Dendritic cell treated with granulocyte-macrophage colony-stimulating factor and Interleukin-4, amounts not matched to agents 40 ng/mL and 50 ng/mL, for 4 days (primary cell): Measurements from ENCODE around the gene TTLL4.
"Not testable (repeated sequence)": the region's sequence is repeated elsewhere in the genome, so short reads cannot be mapped to it uniquely, and the experiment has no call there.

Experiments used
- H3K27ac Mint-ChIP-seq: one replicate; pipeline ENCODE4 v1.8.0; 2022; ENCODE audit warnings: mild to moderate bottlenecking, mixed read lengths
- H3K27me3 Mint-ChIP-seq: one replicate; pipeline ENCODE4 v1.8.0; 2022; ENCODE audit warnings: mild to moderate bottlenecking, mixed read lengths
- H3K36me3 Mint-ChIP-seq: one replicate; pipeline ENCODE4 v1.8.0; 2022; ENCODE audit warnings: low read depth, mixed read lengths
- H3K4me1 Mint-ChIP-seq: one replicate; pipeline ENCODE4 v1.8.0; 2022; ENCODE audit warnings: low read depth, mixed read lengths
- H3K4me3 Mint-ChIP-seq: one replicate; pipeline ENCODE4 v1.8.0; 2022; ENCODE audit warnings: mild to moderate bottlenecking, moderate library complexity, mixed read lengths
- H3K9me3 Mint-ChIP-seq: one replicate; pipeline ENCODE4 v1.8.0; 2022; ENCODE audit warnings: mixed read lengths
- intact Hi-C: fragments of 100-400 bp; cut with micrococcal nuclease; formaldehyde crosslinking; loops from one replicate; pipeline ENCODE4 v1.15.0; 2022

Gene TTLL4

DNA sequence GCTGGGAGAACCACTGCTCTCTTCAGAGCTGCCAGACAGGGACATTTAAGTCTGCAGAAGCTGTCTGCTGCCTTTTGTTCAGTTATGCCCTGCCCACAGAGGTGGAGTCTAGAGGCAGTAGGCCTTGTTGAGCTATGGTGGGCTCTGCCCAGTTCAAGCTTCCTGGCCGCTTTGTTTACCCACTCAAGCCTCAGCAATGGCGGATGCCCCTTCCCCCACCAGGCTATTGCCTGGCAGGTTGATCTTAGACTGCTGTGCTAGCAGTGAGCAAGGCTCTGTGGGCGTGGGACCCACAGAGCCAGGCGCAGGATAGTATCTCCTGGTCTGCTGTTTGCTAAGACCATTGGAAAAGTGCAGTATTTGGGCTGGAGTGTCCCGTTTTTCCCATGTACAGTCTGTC, 62.1 kb downstream of the TTLL4 start:
- H3K27me3 Mint-ChIP-seq, intact Hi-C loops, H3K27ac Mint-ChIP-seq, H3K4me3 Mint-ChIP-seq, H3K4me1 Mint-ChIP-seq: not testable (repeated sequence)
- Mint-ChIP-seq H3K9me3 (peaks cover 21% of the 10 kb centered on the region), H3K36me3 (peaks cover 34% of the 10 kb centered on the region)

DNA sequence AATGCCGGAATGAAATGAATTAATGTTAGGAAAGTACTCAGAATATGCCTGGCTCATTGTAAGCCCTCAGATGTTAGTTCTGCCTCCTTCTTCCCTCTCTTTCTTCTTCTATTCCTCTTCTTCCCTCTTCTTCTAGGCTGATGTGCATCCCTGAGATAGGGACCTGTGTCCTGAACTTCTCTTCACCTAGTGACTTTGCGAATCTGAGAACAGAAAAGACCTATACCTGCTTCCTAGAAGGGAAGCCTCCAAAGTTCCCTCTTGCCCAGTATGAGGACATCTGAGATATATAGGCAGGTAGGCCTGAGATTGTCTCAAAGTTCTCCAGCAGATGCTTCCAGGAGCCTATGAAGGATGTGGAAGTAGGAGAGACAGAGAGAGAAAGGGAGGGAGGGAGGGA, 63.2 kb downstream of the TTLL4 start:
- H3K27ac Mint-ChIP-seq, result no peak overlapping the region
- peaks cover 2% of the 10 kb centered on the region for H3K27me3 Mint-ChIP-seq
- intact Hi-C loops, result no loop called here
- H3K36me3 Mint-ChIP-seq, result peaks cover 38% of the 10 kb centered on the region
- H3K4me3 Mint-ChIP-seq, result no peak overlapping the region
- H3K9me3 Mint-ChIP-seq, result peaks cover 26% of the 10 kb centered on the region
- peaks cover 8% of the 10 kb centered on the region for H3K4me1 Mint-ChIP-seq

DNA sequence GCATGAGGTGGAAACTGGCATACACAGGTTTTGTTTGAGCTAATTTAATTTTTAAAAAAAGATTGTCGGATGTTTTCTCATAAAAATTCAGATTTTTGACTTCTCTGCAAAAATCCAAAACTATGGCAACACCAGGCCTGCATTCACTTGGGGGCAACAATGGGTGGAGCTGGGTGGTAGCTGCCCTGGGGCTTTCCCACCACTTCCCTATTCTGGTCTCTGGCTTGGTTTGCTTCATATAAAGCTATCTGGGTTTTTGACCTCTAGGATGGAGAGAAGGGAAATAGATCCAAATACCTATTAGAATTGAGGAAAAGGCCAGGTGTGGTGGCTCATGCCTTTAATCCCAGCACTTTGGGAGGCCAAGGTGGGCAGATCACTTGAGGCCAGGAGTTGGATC, 65.9 kb downstream of the TTLL4 start:
- Mint-ChIP-seq H3K27ac (no peak overlapping the region), H3K36me3 (peaks cover 38% of the 10 kb centered on the region), H3K4me3 (no peak overlapping the region), H3K9me3 (peaks cover 26% of the 10 kb centered on the region), H3K4me1 (peaks cover 20% of the 10 kb centered on the region), H3K27me3 (peaks cover 14% of the 10 kb centered on the region)
- intact Hi-C loops, result no loop called here

DNA sequence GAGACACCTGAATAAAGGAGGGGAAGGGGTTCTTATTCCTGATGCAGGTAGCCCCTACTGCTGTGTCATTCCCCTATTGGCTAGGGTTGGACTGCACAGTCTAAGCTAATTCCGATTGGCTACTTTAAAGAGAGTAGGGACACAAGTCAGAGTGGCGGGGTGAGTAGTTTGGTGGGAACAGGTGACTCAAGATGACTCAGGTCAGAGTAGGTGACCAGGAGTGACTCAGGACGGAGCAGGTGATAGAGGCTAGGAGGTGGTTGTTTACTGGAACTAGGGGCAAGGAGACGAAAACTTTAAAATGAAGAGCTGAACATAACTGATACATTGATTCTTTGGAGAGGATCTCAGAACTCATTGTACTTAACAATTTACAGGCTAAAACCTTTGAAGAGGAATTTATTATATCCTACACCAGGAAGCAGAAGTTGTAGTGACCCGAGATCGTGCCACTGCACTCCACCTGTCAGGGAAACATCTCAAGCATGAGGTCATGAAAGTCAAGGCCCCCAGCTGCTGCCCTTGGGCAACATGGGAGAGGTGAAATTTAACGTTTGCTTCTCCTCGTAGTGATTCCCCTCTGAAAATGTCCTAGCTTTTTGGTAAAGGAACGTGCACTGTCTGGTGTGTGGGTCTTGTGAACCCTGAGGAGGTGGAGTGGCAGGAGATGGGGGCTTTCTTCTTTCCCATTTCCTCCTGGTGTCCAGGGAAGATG, 66.8 kb downstream of the TTLL4 start:
- Mint-ChIP-seq H3K36me3 (peaks cover 31% of the 10 kb centered on the region), H3K27me3 (peaks cover 17% of the 10 kb centered on the region), H3K4me1 (peaks cover 24% of the 10 kb centered on the region), H3K9me3 (peaks cover 26% of the 10 kb centered on the region), H3K27ac (no peak overlapping the region), H3K4me3 (no peak overlapping the region)
- intact Hi-C loops, result no loop called here

DNA sequence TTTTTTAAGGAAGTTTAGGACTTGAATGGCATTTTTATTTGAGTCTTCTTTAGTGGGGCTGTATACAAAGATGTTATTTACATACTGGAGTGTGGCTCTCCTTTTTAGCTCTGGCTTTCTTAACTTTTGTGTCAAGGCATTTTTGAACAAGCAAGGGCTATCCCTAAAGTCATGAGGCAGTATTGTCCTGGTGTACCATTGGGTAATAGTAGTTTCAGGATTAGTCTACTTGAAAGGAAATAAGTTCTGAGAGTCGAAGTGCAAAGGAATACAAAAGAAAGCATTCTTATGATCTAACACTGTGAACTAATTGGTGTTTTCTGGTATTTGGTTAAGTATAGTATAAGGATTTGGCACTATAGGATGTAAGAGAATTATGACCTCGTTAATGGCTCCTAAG, 69.4 kb downstream of the TTLL4 start:
- intact Hi-C loops, result loop anchor here (10.0 kb wide), 1 partner anchor 45 kb away; no protein-coding TSS in a partner anchor
- peak overlapping the region; percentile 12 for H3K27ac Mint-ChIP-seq

DNA sequence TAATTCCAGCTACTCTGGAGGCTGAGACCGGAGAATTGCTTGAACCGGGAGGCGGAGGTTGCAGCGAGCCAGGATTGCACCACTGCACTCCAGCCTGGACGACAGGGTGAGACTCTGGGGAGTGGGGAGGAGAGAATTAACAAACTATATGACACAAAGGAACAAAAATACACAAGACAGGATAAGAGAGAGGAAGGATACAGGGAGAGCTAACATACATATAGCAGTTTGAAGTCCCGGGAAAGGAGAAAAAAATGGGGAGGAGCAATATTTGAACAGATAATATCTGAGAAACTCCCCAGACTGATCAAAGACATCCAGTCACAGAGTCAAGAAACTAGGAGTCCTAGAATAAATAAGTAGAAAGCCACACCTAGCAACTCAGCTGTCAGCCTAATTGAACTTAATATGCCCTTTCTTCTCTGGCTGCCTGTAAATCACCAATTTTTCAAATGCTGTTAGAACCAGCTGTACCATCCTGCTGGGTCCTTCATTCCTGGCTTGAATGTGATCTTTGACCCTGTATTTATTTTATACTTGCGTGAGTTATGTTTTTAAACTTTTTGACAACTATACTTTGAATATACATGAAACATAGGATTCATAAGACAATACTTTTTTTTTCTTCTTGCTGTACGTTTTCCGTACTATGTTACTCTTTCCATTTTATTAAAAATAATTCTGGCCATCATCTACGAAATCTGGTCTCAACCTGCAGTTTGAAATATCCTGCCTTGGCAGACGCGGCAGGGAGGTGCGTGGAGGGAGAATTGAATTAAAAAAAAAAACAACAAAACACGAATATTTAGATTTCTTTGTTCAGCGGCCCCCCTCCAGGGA, 70.4 kb downstream of the TTLL4 start:
- peak overlapping the region; percentile 59 for H3K4me3 Mint-ChIP-seq
- peaks cover 33% of the 10 kb centered on the region for H3K4me1 Mint-ChIP-seq
- H3K27ac Mint-ChIP-seq, result peak overlapping the region; percentile 85
- peaks cover 22% of the 10 kb centered on the region for H3K9me3 Mint-ChIP-seq
- peaks cover 20% of the 10 kb centered on the region for H3K36me3 Mint-ChIP-seq
- intact Hi-C loops, result loop anchor here (10.0 kb wide), 1 partner anchor 46 kb away; no protein-coding TSS in a partner anchor
- H3K27me3 Mint-ChIP-seq, result peaks cover 22% of the 10 kb centered on the region

More for the DNA sequence above, 69.4 kb downstream of the TTLL4 start:
- peaks cover 21% of the 10 kb centered on the region for H3K36me3 Mint-ChIP-seq
- no peak overlapping the region for H3K4me3 Mint-ChIP-seq
- peaks cover 36% of the 10 kb centered on the region for H3K4me1 Mint-ChIP-seq
- peaks cover 22% of the 10 kb centered on the region for H3K27me3 Mint-ChIP-seq
- H3K9me3 Mint-ChIP-seq, result peaks cover 26% of the 10 kb centered on the region

DNA sequence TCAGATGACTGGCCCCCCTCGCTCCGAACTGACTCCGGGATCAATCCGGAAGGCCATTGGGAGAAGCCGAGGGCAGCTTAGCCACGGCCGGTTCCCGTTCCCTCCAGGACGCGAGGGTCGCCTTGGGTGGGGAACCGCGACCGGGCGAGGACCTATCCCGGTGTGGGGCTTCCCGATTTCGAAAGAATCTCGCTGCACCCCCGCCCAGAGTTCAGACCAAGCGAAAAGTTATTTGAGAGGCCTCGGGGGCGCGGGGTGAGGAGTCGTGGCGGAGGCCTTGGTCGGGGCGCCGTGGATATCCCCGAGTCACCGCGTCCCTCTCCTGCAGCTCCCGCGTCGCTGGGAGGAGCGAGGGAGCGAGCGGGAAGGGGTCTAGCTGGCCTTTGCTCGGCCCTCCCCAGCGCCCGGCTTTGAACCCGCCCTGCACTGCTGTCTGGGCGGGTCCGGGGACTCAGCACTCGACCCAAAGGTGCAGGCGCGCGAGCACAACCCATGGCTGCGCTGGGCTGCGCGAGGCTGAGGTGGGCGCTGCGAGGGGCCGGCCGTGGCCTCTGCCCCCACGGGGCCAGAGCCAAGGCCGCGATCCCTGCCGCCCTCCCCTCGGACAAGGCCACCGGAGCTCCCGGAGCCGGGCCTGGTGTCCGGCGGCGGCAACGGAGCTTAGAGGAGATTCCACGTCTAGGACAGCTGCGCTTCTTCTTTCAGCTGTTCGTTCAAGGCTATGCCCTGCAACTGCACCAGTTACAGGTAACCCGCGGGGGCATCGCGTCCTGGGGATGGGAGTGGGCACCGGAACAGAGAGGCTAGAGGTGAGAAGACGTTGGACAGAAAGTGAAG, 71.3 kb downstream of the TTLL4 start, which contains the start of gene CYP27A1:
TSS of gene CYP27A1 (plus strand) at position 457 of the 837 bp plus-strand sequence. CDS start at position 493, 36 bp downstream.
- Mint-ChIP-seq H3K4me1 (peaks cover 28% of the 10 kb centered on the region), H3K9me3 (peaks cover 14% of the 10 kb centered on the region), H3K4me3 (peak within 1 kb of the TSS; percentile 59), H3K27me3 (peaks cover 22% of the 10 kb centered on the region), H3K36me3 (peaks cover 12% of the 10 kb centered on the region), H3K27ac (peak within 1 kb of the TSS; percentile 85)
- intact Hi-C loops, result loop anchor here (10.0 kb wide), 1 partner anchor 47 kb away; no protein-coding TSS in a partner anchor

DNA sequence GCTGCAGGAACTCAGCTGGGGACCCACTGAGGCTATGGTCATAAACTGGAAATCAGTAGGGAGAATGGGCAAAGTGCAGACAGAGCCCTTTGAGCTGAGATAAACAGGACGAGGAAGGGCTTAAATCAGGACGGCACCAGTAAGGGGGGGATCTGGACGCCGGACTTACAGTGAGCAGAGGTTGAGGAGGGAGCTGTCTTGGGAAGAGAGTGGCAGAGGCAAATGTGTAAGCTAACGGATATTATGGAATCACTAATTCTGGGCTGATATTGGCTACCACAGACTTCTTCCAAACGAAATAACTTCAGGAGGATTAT, 71.9 kb downstream of the TTLL4 start:
- peak overlapping the region; percentile 59 for H3K4me3 Mint-ChIP-seq
- intact Hi-C loops, result loop anchor here (10.0 kb wide), 1 partner anchor 48 kb away; no protein-coding TSS in a partner anchor
- H3K4me1 Mint-ChIP-seq, result peaks cover 28% of the 10 kb centered on the region
- H3K36me3 Mint-ChIP-seq, result peaks cover 6% of the 10 kb centered on the region
- H3K27me3 Mint-ChIP-seq, result peaks cover 22% of the 10 kb centered on the region
- peaks cover 8% of the 10 kb centered on the region for H3K9me3 Mint-ChIP-seq
- H3K27ac Mint-ChIP-seq, result peak overlapping the region; percentile 85

DNA sequence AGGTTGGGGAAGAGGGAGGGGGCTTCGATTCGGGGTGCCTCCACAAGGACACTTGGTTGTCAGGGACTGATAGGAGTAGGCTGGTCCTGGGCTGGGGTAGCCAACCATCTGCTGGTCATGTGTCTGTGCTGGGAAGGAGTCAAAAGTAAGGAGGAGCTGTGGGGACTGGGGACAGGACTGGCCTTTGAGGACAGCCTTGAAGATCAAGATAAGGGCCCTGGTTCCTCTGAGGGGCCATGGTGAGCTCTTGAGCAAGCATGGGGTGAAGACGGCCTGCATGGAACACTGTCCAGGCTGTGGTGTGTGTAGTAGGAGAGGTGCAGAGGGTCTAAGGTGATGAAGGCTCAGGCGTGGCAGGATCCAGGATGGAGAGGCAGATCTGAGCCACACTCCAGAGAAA, 73.1 kb downstream of the TTLL4 start:
- peak overlapping the region; percentile 21 for H3K27ac Mint-ChIP-seq
- no peak overlapping the region for H3K4me3 Mint-ChIP-seq
- H3K4me1 Mint-ChIP-seq, result peaks cover 28% of the 10 kb centered on the region
- peaks cover 5% of the 10 kb centered on the region for H3K9me3 Mint-ChIP-seq
- intact Hi-C loops, result loop anchor here (10.0 kb wide), 1 partner anchor 49 kb away; no protein-coding TSS in a partner anchor
- H3K36me3 Mint-ChIP-seq, result no peaks in the 10 kb centered on the region
- peaks cover 22% of the 10 kb centered on the region for H3K27me3 Mint-ChIP-seq

DNA sequence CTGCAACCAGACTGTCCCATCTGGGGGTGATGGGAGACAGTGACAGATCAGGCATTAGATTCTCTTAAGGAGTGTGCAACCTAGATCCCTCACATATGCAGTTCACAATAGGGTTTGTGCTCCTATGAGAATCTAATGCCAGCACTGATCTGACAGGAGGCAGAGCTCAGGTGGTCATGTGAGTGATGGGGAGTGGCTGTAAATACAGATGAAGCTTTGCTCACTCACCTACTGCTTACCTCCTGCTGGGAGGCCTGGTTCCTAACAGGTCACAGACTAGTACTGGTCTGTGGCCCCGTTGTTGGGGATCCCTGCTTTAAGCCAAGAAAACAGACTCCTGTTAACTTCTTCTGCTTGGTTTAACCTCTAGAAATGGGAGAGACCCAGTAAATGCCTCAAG, 74.5 kb downstream of the TTLL4 start:
- intact Hi-C loops, result loop anchor here (10.0 kb wide), 1 partner anchor 50 kb away; no protein-coding TSS in a partner anchor
- peaks cover 15% of the 10 kb centered on the region for H3K27me3 Mint-ChIP-seq
- H3K27ac Mint-ChIP-seq, result no peak overlapping the region
- H3K4me3 Mint-ChIP-seq, result no peak overlapping the region
- H3K9me3 Mint-ChIP-seq, result peaks cover 5% of the 10 kb centered on the region
- peaks cover 23% of the 10 kb centered on the region for H3K4me1 Mint-ChIP-seq
- H3K36me3 Mint-ChIP-seq, result no peaks in the 10 kb centered on the region

DNA sequence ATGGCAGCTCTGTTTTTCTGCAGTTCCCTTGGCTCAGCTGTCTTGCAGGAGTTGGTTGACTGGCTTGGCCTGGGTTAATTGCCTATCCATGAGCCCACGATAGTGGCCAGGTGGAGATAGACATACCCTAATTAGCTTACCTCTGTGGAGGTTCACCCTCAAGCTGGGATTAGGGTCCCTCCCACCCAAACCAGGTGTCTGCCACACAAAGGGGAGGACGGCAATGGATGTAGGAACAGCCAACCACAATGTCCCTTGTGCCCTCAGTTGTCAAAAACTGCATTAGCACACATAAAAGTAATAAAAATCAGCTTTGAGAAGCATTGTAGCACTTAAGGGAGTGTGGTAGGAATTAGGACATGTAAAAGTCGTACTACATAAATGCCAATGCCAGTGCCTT, 75.5 kb downstream of the TTLL4 start:
- intact Hi-C loops, result loop anchor here (10.0 kb wide), 1 partner anchor 51 kb away; no protein-coding TSS in a partner anchor

DNA sequence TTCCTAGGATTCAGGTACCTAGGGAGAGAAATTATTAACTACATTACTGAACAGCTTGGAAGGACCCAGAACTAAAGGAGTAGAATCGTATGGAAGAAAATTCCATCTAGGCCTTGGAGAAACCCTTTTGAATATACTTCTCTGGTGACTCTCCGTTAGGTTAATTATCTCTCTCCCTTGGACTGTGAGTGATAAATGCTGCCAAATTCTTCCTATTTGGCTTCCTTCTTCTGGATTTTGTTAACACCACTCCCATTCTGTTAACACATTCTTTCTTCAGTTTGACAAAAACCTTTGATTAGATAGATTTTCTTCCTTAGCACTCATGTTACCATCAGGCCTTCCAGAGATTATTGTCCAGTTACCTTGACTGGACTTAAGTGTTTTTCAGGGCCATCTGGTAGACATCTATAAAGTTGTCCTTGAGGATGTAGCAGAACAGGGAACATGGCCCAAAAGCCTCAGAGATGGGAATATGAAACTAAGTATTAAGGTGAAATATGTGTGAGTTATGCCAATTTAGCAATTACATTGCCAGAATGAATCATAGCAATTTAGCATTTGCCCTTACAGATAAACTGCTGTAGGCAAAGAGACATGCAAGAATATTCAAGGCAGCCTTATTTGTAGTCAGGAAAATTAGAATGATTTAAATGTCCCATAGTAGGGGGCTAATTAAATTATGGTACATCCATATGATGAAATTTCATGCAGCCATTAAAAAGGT, 78.1 kb downstream of the TTLL4 start:
- peaks cover 4% of the 10 kb centered on the region for H3K27me3 Mint-ChIP-seq
- H3K27ac Mint-ChIP-seq, result no peak overlapping the region
- H3K9me3 Mint-ChIP-seq, result peaks cover 5% of the 10 kb centered on the region
- intact Hi-C loops, result loop anchor here (10.0 kb wide), 1 partner anchor 54 kb away; no protein-coding TSS in a partner anchor
- peaks cover 4% of the 10 kb centered on the region for H3K4me1 Mint-ChIP-seq
- no peak overlapping the region for H3K4me3 Mint-ChIP-seq
- no peaks in the 10 kb centered on the region for H3K36me3 Mint-ChIP-seq

More for the DNA sequence above, 75.5 kb downstream of the TTLL4 start:
- Mint-ChIP-seq H3K4me1 (peaks cover 16% of the 10 kb centered on the region), H3K27ac (no peak overlapping the region), H3K4me3 (no peak overlapping the region), H3K36me3 (no peaks in the 10 kb centered on the region), H3K27me3 (peaks cover 9% of the 10 kb centered on the region), H3K9me3 (peaks cover 5% of the 10 kb centered on the region)

DNA sequence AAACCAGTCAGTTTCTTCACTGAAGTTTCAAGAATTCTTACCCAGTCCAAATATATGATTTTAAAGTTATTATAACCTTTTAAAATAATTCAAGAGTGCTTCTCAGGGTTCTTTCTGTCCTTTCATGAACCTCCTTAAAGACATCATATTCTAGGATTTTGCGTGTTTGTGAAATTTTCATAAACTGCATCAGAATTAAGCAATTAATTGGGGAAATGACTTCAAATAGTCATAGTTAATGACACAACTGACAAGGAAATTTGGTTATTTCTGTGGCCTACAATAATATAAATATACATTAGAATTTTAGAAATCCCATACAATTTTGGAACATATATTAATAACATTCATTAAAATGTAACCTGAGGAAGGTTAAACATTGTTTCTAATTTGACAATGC, 81.8 kb downstream of the TTLL4 start:
- H3K9me3 Mint-ChIP-seq, result peaks cover 5% of the 10 kb centered on the region
- H3K4me3 Mint-ChIP-seq, result no peak overlapping the region
- intact Hi-C loops, result no loop called here
- H3K36me3 Mint-ChIP-seq, result no peaks in the 10 kb centered on the region
- H3K27me3 Mint-ChIP-seq, result peaks cover 8% of the 10 kb centered on the region
- no peaks in the 10 kb centered on the region for H3K4me1 Mint-ChIP-seq
- no peak overlapping the region for H3K27ac Mint-ChIP-seq
